GM12892 (cell line): Measurements from ENCODE around the gene COQ10B. TPM values are rescaled to one million over a fixed set of nuclear protein-coding genes. Genes with fewer than 3 reads are reported as not detected.
"Not testable (repeated sequence)": the region's sequence is repeated elsewhere in the genome, so short reads cannot be mapped to it uniquely, and the experiment has no call there.

ENCODE experiments used
- DNase-seq: peaks from one replicate; pipeline ENCODE4 v3.0.0; 2011; ENCODE audit not compliant: insufficient read length
- FAIRE-seq: peaks from 2 replicates; lab custom pipeline; 2011; peaks lifted over from hg19 to GRCh38; lab: Jason Lieb, UNC
- POLR2A ChIP-seq: IDR thresholded peaks from 2 replicates; pipeline ENCODE4 v1.6.1; 2011; ENCODE audit warnings: low read depth, low read length, control low read depth
- POLR2AphosphoS5 ChIP-seq: IDR thresholded peaks from 2 replicates; pipeline ENCODE4 v1.6.1; 2011; ENCODE audit warnings: low read depth, low read length, control low read depth
- TAF1 ChIP-seq: IDR thresholded peaks from 2 replicates; pipeline ENCODE4 v1.6.1; 2011; ENCODE audit warnings: low read depth, mild to moderate bottlenecking, control low read depth, low read length, borderline replicate concordance
- polyA plus RNA-seq: library from polyadenylated mRNA; unstranded; fragments of >200 nt; gene quantifications from one replicate; pipeline ENCODE4 v1.2.1, GENCODE V29; 2012; ENCODE audit warnings: missing spikeins, inconsistent platforms; ENCODE audit not compliant: missing spikeins

Gene COQ10B
- 11.8 TPM for polyA plus RNA-seq

GRCh38 chr2:197453123-197453913 is at the start of gene COQ10B:
Gene COQ10B (plus strand): TSS chr2:197453552. CDS start chr2:197453561, 9 bp downstream.
- FAIRE-seq (peak; percentile 99), DNase-seq (peak; percentile 91)
- peak; percentile 86 for TF ChIP-seq POLR2A
- TF ChIP-seq TAF1 = peak; percentile 75; the same call in 1 of the 2 replicates
- TF ChIP-seq POLR2AphosphoS5 = peak; percentile 89

DNA sequence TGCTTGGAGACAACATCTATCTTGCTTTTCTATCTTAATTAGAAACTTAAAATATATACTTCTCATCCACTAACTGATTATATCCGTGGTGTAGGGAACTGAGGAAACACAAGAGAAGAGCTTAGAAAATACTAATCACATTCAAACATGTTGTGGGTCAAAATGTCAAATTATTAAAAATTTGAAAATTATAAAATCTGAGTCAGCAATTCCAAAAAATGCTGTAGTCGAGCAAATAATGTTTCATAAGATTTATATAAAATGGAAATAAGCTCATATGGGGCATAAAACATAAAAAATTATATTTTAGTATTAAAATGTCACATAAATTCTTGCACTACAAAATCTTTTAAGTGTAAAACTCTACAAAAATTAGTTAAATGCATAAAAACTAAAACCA is 47.8 kb upstream of the COQ10B start:
- TF ChIP-seq POLR2AphosphoS5 = no peak
- FAIRE-seq (no peak), DNase-seq (no peak)

- TF ChIP-seq POLR2AphosphoS5 (no peak), TAF1 (no peak), POLR2A (no peak)
- FAIRE-seq = no peak
- no peak for DNase-seq
Observed at GRCh38 chr2:197414039-197414438, 39.3 kb upstream of the COQ10B start.

DNA sequence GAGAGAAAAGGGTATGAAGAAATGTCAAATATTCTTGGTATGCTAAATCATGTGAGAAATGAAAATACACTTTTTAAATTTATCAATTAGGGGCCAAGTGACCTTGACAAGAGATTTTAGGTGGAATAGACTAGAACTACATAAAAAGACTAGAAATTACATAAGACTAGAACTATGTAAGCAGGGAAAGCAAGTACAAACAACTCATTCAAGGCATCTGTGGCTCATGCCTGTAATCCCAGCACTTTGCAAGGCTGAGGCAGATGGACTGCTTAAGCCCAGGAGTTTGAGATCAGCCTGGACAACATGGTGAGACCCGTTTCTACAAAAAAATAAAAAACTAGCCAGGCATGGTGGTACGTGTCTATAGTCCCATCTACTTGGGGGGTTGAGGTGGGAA is 38.8 kb upstream of the COQ10B start:
- DNase-seq (no peak), FAIRE-seq (no peak)
- TF ChIP-seq POLR2A = no peak
- TF ChIP-seq TAF1 = no peak
- TF ChIP-seq POLR2AphosphoS5 = no peak

GRCh38 chr2:197416268-197416667 is 37.1 kb upstream of the COQ10B start:
- no peak for TF ChIP-seq POLR2A

GRCh38 chr2:197419438-197419837 is 33.9 kb upstream of the COQ10B start:
- TF ChIP-seq TAF1 = no peak
- no peak for FAIRE-seq
- no peak for DNase-seq

More at GRCh38 chr2:197416268-197416667, 37.1 kb upstream of the COQ10B start:
- DNase-seq (no peak), FAIRE-seq (no peak)

GRCh38 chr2:197423307-197423706 is 30.0 kb upstream of the COQ10B start:
- no peak for TF ChIP-seq TAF1
- DNase-seq (no peak), FAIRE-seq (no peak)

- FAIRE-seq = no peak
- no peak for TF ChIP-seq POLR2AphosphoS5
- no peak for TF ChIP-seq TAF1
- TF ChIP-seq POLR2A = no peak
- DNase-seq = no peak
Observed at GRCh38 chr2:197425550-197425949, 27.8 kb upstream of the COQ10B start.

- DNase-seq (no peak), FAIRE-seq (peak; percentile 56)
- TF ChIP-seq TAF1 = no peak
- TF ChIP-seq POLR2AphosphoS5 = no peak
- TF ChIP-seq POLR2A = no peak
Observed at GRCh38 chr2:197426723-197427603, 26.4 kb upstream of the COQ10B start.

DNA sequence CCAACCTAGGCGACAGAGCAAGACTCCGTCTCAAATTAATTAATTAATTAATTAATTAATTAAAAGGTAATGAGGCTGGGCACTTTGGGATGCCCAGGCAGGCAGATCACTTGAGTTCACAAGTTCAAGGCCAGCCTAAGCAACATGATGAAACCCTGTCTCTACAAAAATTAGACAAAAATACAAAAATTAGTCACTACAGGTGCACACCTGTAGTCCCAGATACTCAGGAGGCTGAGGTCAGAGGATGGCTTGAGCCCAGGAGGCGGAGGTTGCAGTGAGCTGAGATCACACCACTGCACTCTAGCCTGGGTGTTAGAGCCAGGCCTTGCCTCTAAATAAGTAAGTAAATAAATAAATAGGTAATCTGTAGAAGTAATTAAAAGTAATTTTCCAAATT is 25.4 kb upstream of the COQ10B start:
- no peak for FAIRE-seq
- no peak for TF ChIP-seq TAF1
- no peak for TF ChIP-seq POLR2A
- no peak for TF ChIP-seq POLR2AphosphoS5
- no peak for DNase-seq

DNA sequence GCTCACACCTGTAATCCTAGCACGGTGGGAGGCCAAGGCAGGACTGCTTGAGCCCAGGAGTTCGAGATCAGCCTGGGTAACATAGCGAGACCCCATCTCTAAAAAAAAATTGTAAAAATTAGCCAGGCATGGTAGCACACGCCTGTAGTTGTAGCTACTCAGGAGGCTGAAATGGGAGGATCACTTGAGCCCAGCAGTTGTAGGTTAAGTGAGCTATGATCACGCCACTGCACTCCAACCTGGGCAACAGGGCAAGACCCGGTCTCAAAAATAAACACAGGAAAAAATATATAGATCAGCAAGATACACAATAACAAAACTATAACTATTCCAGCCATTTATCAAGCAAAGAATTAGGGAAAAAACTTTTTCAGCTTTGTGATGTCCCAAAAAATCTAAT is 21.5 kb upstream of the COQ10B start:
- FAIRE-seq (no peak), DNase-seq (no peak)
- TF ChIP-seq POLR2A = no peak
- no peak for TF ChIP-seq TAF1
- TF ChIP-seq POLR2AphosphoS5 = no peak

DNA sequence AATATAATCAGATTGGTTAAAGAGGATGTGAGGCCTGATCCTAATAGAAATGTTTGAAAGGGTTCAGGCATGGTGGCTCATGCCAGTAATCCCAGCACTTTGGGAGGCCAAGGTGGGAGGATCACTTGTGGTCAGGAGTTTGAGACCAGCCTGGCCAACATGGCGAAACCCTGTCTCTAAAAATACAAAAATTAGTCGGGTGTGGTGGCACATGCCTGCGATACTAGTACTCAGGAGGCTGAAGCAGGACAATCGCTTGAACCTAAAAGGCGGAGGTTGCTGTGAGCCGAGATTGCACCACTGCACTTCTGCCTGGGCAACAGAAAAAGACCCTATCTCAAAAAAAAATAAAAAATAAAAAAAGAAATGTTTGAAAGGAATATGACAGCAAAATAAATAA is 20.8 kb upstream of the COQ10B start:
- DNase-seq, FAIRE-seq: not testable (repeated sequence)
